Hepatic stellate cell (primary cell): Measurements from ENCODE around the gene FRRS1.
"Not testable (repeated sequence)": the region's sequence is repeated elsewhere in the genome, so short reads cannot be mapped to it uniquely, and the experiment has no call there.

ENCODE experiments used
- DNase-seq: peaks from one replicate; pipeline ENCODE4 v3.0.0; 2011; ENCODE audit warnings: low spot score

The FRRS1 gene

GRCh38 chr1:99766378-99766800, at the start of gene FRRS1:
FRRS1 (minus strand) TSS chr1:99766635; CDS start chr1:99748768, 17,867 bp downstream.
- DNase-seq: peak; percentile 43

- no peak for DNase-seq
These were observed 48.0 kb upstream of the FRRS1 start for GRCh38 chr1:99814373-99814900.

- DNase-seq: no peak
These were observed 45.3 kb upstream of the FRRS1 start for GRCh38 chr1:99811747-99812146.

GRCh38 chr1:99811075-99811474, 44.6 kb upstream of the FRRS1 start:
- no peak for DNase-seq

- DNase-seq: peak; percentile 80
These were observed 42.1 kb upstream of the FRRS1 start for GRCh38 chr1:99808391-99809115.

- DNase-seq: no peak
These were observed 40.4 kb upstream of the FRRS1 start for GRCh38 chr1:99806882-99807281.

- DNase-seq: no peak
These were observed 35.1 kb upstream of the FRRS1 start for GRCh38 chr1:99801584-99801983.

GRCh38 chr1:99793861-99794260, 27.4 kb upstream of the FRRS1 start:
- not testable (repeated sequence) for DNase-seq

GRCh38 chr1:99789715-99790114, 23.3 kb upstream of the FRRS1 start:
- DNase-seq: no peak

GRCh38 chr1:99788896-99789295, 22.5 kb upstream of the FRRS1 start:
- no peak for DNase-seq

- no peak for DNase-seq
These were observed 20.5 kb upstream of the FRRS1 start for GRCh38 chr1:99786751-99787501.

GRCh38 chr1:99784809-99785255, 18.4 kb upstream of the FRRS1 start:
- no peak for DNase-seq

- no peak for DNase-seq
These were observed 17.7 kb upstream of the FRRS1 start for GRCh38 chr1:99784143-99784542.

GRCh38 chr1:99782920-99783319, 16.5 kb upstream of the FRRS1 start:
- no peak for DNase-seq

GRCh38 chr1:99782397-99782796, 16.0 kb upstream of the FRRS1 start:
- DNase-seq: no peak

- no peak for DNase-seq
These were observed 15.4 kb upstream of the FRRS1 start for GRCh38 chr1:99781798-99782197.

- DNase-seq: no peak
These were observed 11.3 kb upstream of the FRRS1 start for GRCh38 chr1:99777752-99778151.

- no peak for DNase-seq
These were observed 9.7 kb upstream of the FRRS1 start for GRCh38 chr1:99776120-99776519.

- no peak for DNase-seq
These were observed 6.4 kb upstream of the FRRS1 start for GRCh38 chr1:99772809-99773208.

- no peak for DNase-seq
These were observed 5.1 kb upstream of the FRRS1 start for GRCh38 chr1:99771513-99771918.

- DNase-seq: peak; percentile 34
These were observed 2.2 kb upstream of the FRRS1 start for GRCh38 chr1:99768524-99769245.

GRCh38 chr1:99768104-99768503, 1.7 kb upstream of the FRRS1 start:
- DNase-seq: no peak
